ENCODE results near the gene ANTXRL.

- no peak for TF ChIP-seq CTCF (IDR thresholded peaks at IDR 0.05)
- TF ChIP-seq POLR2A (IDR thresholded peaks at IDR 0.05): no peak
Measured at GRCh38 chr10:46306516-46307184, 19.9 kb downstream of the ANTXRL start.

All from lower leg skin (tissue), 3 donors.